HEK293T (cell line): ENCODE results near the gene CNOT11.

Experiments
- BHLHE40 ChIP-seq: fragments of 450-650 bp; IDR thresholded peaks from 2 replicates; pipeline ENCODE4 v1.6.1; 2016; ENCODE audit warnings: mild to moderate bottlenecking, moderate library complexity, borderline replicate concordance
- SP1 ChIP-seq: fragments of 450-650 bp; IDR thresholded peaks from 2 replicates; pipeline ENCODE4 v1.6.1; 2017
- ZNF384 ChIP-seq: fragments of 450-650 bp; IDR thresholded peaks from 2 replicates; pipeline ENCODE4 v1.6.1; 2016

DNA sequence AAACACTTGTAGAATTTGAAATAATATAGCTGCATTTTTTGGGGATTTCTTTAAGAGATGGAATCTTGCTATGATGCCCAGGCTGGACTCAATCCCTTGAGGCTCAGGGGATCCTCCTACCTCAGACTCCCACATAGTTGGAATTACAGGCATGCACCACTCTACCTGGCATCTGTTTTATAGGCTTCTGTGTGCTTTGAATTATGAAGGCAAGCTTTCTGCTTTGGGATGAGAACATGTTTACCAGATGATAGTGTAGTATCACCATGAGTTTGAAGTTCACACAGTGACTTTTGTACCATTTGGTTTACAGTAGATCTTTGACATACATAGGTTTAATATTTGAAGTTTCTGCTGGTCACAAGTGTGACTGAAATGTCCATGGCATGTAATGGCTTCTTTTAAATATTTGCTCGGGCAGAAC lies 10.7 kb downstream of the CNOT11 start:
- TF ChIP-seq BHLHE40 (no peak), SP1 (no peak), ZNF384 (no peak)
